NCI-H2171 (cell line): Measurements from ENCODE around the gene RBM39.

Experiments used
- DNase-seq: peaks from one replicate; lab custom pipeline; 2025; lab: John Stamatoyannopoulos, UW

The RBM39 gene

DNA sequence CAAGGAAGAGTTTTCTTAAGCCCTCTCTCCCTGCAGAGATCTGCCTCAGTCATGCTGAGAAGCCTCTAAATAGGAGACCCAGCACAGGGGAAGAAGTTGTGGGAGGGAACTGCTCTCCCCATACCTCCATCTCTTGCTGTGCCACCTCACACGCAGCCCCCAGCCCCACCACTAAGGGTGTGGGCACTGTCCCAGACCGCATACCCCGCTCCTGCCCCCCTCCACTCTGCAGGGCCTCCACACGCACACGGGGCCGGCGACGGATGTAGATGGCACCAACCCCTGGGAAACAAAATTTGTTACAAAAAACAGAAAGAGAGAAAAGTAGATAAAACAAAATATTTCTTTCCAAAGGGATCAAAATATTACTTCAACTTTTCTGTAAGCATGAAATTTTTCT lies 67.1 kb downstream of the RBM39 start:
- no peak for DNase-seq

DNA sequence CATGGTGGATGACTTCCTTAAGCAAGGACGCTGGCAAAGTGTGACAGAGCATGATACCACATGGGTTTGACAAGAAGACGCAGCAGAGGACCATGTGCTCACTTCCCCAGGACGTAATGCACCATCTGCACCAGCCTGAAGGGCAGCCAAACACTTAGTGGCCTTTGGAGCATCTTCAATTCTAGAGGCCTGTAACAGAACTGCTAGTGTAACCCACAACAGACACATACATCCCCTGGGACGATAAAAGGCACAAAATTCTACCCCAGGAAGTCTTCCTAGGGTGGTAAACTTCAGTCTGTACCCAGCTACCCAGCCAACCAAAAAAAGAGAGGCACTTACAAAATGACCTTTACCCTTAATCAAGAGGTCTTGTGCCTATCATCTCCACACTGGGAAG lies 68.2 kb downstream of the RBM39 start:
- DNase-seq: no peak

DNA sequence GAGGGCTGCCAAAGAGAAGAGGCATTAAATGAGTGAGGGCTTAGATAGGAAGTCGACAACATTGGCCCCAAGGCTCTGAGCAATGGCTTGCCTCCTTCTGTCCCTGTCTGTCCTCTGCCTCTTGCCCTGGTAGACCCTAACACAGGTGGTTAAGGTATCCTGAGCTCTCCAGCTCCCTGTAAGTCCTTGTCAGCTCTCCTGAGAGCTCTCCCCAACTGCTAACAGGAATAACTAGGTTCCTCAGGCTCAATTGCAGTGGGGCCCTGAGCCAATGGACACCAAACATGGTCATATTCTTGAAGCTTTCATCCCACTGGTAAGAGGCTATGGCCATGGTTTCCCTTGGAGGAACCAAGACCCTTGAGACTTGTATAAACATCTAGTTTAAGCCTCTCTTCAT lies 72.4 kb downstream of the RBM39 start:
- DNase-seq: no peak

DNA sequence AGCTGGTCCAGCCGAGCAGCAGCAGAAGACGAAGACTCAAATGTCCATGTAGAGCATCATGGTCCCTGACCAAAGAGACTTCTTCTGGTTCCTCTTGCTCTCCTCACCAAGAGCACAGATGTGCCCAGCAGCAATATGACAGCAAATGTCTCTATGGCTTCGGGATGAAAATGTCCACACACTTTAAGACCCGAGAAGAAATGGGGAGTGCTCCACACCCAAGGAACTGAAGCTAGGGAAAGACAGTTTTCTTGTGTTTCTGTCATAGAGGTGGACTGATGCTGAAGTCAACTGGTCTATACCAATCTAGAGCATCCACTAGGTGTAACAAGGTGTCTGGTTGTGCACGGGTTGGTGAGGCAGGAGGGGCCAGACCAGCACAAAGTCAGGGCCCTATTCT lies 72.8 kb downstream of the RBM39 start:
- no peak for DNase-seq

GRCh38 chr20:35665949-35666288 lies 76.1 kb downstream of the RBM39 start:
- DNase-seq: no peak

DNA sequence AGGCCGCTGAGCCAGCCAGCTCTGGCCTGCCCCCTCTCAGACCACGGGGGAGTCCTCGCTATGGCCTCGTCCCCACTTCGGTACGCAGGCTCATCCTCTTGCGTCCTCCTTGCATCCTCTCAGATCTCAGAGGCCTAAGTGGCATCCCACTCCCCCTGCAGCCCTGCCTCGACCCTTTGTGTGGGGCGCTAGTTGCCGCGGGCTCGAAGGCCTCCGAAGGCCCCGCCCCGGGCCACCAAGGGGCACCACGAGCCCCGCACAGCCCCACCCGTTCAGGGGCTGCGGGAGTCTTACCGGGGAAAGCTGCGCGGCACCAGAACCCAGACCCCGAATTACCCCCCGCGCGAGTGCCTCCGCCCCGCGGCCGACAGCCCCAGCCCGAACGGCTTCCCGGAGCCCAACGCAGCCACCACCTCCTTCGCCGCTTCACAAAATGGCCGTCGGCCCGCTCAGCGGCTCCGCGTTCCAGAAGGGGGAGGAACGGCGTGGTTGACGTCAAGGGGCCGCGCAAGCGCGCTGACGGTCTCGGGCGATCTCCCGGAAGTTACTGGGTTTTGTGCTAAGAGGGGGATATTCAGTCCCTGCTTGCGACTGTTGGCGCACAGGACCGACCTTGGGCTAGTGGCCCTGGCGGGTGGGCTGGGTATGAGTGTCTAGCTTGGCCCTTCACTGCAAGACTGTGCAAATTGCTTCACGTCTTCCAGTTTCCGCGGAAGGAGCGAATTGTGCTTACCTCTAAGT lies 77.4 kb downstream of the RBM39 start, which contains the start of the genes CPNE1 and RBM12:
Gene CPNE1, minus strand, starts transcription at position 435 of the 741 bp plus-strand sequence. CDS start 31,977 bp downstream, outside the sequence.
Gene RBM12, minus strand, starts transcription at position 435 of the 741 bp plus-strand sequence. CDS start 9,578 bp downstream, outside the sequence.
- peak; percentile 95 for DNase-seq

GRCh38 chr20:35663516-35664465 lies 78.3 kb downstream of the RBM39 start:
- peak; percentile 44 for DNase-seq

DNA sequence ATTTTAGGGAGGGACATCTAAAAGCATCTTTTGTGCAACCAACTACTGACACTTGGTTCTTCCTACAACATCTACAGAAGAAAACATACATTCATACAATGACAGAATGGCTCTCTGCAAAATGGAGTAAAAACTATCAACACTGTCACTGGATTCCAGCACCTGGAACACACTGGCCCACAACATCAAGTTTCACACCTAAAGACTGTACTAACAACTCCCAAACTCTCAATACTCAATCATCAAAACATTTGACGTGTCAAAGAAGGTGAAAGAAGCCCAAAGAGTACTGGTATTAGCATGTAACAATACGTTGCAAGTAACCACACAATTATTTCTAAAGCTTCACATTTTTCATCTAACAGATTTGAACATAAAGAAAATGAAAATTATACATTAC lies 79.5 kb downstream of the RBM39 start:
- no peak for DNase-seq

DNA sequence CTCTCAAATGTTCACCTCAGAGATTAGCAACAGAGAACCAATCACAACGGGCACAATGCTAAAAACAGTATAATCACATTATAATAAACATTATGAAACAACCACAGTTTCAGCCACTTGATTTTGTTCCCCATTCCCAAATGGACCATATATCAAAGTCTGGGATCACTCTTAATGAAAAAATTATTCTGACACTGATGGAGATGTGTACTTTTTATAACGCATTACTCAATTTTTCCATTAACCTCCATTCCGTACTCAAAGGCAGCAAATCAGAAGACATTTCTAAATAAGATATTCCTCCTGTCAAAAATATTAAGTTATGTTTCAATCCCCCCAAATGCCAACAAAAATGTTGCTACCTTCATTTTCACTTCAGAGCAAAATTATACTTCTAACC lies 80.2 kb downstream of the RBM39 start:
- DNase-seq: no peak

- DNase-seq: no peak
These were observed 81.0 kb downstream of the RBM39 start for GRCh38 chr20:35661053-35661452.

DNA sequence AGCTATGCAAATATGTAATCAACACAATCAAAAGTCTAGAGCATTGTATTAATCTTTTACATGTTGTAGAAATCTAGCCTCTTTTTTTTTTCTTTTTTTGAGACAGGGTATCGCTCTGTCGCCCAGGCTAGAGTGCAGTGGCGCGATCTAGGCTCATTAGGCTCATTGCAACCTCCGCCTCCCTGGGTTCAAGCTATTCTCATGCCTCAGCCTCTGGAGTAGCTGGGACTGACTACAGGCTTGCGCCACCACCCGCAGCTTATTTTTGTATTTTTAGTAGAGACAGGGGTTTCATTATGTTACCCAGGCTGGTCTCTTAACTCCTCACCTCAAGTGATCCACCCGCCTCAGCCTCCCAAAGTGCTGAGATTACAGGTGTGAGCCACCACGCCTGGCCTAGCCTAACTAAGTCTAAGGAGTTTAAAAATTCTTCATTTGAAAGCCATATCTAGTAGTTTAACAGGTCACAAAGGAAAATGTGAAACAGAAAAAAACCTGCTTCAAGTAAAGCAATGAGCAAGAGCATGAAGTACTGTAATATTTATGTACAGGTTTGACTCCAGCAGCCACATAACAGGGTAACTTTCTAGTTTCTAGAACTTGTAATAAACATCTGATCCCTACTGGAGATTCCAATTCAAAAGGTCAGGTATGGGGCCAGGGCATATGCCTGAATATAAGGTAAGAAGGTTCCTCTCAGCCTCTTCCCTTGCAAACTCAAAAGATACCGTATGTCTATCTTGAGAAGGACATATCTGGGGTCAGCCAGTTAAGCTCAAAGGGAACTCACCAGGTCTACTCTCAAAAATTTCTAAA lies 81.7 kb downstream of the RBM39 start:
- no peak for DNase-seq

DNA sequence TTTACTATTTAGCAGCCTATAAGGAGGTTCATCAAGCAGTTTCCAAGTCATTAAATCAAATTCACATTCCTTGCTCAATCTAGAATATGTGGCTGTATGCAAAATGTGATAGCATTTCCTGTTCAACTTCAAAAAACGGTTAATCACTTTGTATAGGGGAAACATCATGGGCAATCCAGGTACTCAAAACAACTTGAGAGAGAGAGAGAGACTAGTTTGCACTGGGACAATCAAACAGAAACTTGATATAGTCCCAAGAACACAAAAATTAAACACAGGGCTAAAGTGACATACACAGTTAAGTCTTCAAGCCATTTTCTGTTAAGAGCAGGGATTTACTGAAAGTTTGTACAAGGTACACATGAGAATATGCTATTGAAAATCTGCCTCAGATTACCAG lies 84.8 kb downstream of the RBM39 start:
- DNase-seq: no peak

DNA sequence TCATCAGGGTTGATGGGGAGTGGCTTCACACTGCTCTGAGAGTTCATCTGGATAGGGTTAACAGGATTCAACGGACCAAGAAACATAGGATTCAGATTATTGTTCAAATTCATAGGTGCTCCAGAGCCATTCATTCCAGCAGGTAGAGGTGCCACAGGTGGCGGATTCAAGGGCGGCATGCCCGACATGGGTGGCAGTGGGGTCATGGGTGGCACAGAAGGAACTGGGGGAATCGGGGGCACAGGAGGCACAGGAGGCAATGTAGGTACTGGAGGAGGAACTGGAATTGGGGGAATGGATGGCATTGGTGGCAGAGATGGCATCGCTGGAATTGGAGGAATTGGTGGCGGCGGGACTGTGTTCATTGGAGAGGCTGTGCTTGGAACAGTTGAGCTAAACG lies 87.6 kb downstream of the RBM39 start:
- no peak for DNase-seq

GRCh38 chr20:35653893-35654292 lies 88.2 kb downstream of the RBM39 start:
- no peak for DNase-seq
